ENCODE measurements around the gene CHCHD4. TPM values are rescaled to one million over a fixed set of nuclear protein-coding genes. Genes with fewer than 3 reads are reported as not detected.
"Not testable (repeated sequence)": the region's sequence is repeated elsewhere in the genome, so short reads cannot be mapped to it uniquely, and the experiment has no call there.

CHCHD4 gene
- total RNA-seq, 1 experiment from 2014 or later, result 13.8 TPM

DNA sequence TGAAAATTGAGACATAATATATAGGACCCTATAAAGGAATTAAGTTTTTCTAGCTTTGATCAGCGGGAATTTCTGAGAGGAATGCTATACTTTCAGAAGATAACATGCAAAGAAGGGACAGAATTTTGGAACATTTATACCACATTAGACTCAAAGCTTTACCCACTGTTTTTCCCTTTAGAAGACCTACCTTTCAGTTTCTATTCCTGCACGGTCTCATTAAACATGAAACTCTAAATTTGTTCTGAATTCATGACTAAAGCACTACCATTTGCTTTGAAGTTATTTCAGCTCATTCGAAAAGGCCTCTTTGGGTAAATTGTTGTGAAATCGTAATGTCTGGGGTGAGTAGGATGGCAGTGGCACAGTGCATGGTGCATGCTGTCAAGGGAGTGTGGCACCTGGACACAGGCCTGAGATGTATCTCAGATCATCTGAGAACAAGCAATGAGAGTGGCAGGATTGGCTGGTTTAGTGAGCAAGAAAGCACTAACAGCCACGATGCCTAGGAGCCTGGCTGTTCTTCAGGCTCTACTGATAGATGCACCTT lies 42.5 kb downstream of the CHCHD4 start:
- H3K27ac ChIP-seq (ENCODE audit: low read length), result no peak overlapping the region
- no TSS peak for BruUV-seq (replicated peaks)
- H3K4me3 ChIP-seq (ENCODE audit: low read depth in 2 of 2, low read length in 2 of 2), result no peak overlapping the region
- ATAC-seq (no peak), DNase-seq (ENCODE audit: low read depth, low spot score) (no peak)
- TF ChIP-seq POLR2AphosphoS5 (IDR thresholded peaks at IDR 0.05; ENCODE audit: low read depth, low read length) (no peak), TCF7L2 (IDR thresholded peaks at IDR 0.05; ENCODE audit: low read depth, low read length) (no peak), SIN3A (IDR thresholded peaks at IDR 0.05; ENCODE audit: borderline replicate concordance, insufficient read depth, low read depth, low read length) (no peak)
- TF ChIP-seq, protein P1, sequence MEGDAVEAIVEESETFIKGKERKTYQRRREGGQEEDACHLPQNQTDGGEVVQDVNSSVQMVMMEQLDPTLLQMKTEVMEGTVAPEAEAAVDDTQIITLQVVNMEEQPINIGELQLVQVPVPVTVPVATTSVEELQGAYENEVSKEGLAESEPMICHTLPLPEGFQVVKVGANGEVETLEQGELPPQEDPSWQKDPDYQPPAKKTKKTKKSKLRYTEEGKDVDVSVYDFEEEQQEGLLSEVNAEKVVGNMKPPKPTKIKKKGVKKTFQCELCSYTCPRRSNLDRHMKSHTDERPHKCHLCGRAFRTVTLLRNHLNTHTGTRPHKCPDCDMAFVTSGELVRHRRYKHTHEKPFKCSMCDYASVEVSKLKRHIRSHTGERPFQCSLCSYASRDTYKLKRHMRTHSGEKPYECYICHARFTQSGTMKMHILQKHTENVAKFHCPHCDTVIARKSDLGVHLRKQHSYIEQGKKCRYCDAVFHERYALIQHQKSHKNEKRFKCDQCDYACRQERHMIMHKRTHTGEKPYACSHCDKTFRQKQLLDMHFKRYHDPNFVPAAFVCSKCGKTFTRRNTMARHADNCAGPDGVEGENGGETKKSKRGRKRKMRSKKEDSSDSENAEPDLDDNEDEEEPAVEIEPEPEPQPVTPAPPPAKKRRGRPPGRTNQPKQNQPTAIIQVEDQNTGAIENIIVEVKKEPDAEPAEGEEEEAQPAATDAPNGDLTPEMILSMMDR (IDR thresholded peaks at IDR 0.05), result no peak
- TF ChIP-seq, protein P2, sequence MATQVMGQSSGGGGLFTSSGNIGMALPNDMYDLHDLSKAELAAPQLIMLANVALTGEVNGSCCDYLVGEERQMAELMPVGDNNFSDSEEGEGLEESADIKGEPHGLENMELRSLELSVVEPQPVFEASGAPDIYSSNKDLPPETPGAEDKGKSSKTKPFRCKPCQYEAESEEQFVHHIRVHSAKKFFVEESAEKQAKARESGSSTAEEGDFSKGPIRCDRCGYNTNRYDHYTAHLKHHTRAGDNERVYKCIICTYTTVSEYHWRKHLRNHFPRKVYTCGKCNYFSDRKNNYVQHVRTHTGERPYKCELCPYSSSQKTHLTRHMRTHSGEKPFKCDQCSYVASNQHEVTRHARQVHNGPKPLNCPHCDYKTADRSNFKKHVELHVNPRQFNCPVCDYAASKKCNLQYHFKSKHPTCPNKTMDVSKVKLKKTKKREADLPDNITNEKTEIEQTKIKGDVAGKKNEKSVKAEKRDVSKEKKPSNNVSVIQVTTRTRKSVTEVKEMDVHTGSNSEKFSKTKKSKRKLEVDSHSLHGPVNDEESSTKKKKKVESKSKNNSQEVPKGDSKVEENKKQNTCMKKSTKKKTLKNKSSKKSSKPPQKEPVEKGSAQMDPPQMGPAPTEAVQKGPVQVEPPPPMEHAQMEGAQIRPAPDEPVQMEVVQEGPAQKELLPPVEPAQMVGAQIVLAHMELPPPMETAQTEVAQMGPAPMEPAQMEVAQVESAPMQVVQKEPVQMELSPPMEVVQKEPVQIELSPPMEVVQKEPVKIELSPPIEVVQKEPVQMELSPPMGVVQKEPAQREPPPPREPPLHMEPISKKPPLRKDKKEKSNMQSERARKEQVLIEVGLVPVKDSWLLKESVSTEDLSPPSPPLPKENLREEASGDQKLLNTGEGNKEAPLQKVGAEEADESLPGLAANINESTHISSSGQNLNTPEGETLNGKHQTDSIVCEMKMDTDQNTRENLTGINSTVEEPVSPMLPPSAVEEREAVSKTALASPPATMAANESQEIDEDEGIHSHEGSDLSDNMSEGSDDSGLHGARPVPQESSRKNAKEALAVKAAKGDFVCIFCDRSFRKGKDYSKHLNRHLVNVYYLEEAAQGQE (IDR thresholded peaks at IDR 0.05; ENCODE audit: insufficient read depth in 1 of 2, low read depth in 2 of 2, low read length in 1 of 2), result no peak
- no peaks in the 10 kb centered on the region for H3K4me1 ChIP-seq (ENCODE audit: control insufficient read depth, insufficient read depth, low read length)
- H3K36me3 ChIP-seq (ENCODE audit: control insufficient read depth, insufficient read depth, low read length), result no peaks in the 10 kb centered on the region
- H3K9me3 ChIP-seq (ENCODE audit: control insufficient read depth, insufficient read depth, low read depth, low read length), result no peaks in the 10 kb centered on the region
- POLR2A ChIA-PET, result no interaction called here
- intact Hi-C loops (cut with micrococcal nuclease; ENCODE audit: unreplicated experiment), result no loop called here
- no peaks in the 10 kb centered on the region for H3K27me3 ChIP-seq (ENCODE audit: control insufficient read depth, insufficient read depth, low read length)
- CTCF ChIA-PET, result no interaction called here
- in situ Hi-C loops (cut with HindIII; ENCODE audit: low pct_unique_long_range_greater_than_20kb, low sequenced_read_pairs), result no loop called here

DNA sequence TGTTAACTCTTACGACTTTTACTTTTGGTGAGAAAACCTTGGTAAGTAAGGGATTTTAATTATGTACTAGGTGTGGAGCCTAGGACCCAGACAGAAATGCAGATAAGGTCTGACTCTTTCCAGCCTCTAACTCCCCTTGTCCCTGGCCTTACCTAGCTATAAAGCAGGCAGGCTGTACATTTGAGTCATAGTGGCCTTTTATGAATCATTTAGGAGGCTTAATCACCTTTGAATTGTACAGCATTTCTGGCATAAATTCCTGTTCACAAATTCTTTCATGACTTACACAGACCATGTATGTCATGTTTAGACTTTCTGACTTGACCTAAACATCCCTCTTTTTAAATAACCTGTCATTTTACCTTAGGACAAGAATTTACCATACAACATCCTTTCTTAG lies 47.4 kb downstream of the CHCHD4 start:
- DNase-seq (ENCODE audit: low read depth, low spot score) (no peak), ATAC-seq (no peak)
- no TSS peak for BruUV-seq (replicated peaks)
- H3K27me3 ChIP-seq (ENCODE audit: control insufficient read depth, insufficient read depth, low read length), result no peaks in the 10 kb centered on the region
- intact Hi-C loops (cut with micrococcal nuclease; ENCODE audit: unreplicated experiment) (no loop called here), in situ Hi-C loops (cut with HindIII; ENCODE audit: low pct_unique_long_range_greater_than_20kb, low sequenced_read_pairs) (no loop called here)
- H3K4me3 ChIP-seq (ENCODE audit: low read depth in 2 of 2, low read length in 2 of 2), result no peak overlapping the region
- POLR2A ChIA-PET, result no interaction called here
- H3K9me3 ChIP-seq (ENCODE audit: control insufficient read depth, insufficient read depth, low read depth, low read length), result no peaks in the 10 kb centered on the region
- TF ChIP-seq, protein P2 (IDR thresholded peaks at IDR 0.05; ENCODE audit: insufficient read depth in 1 of 2, low read depth in 2 of 2, low read length in 1 of 2), result no peak
- TF ChIP-seq SIN3A (IDR thresholded peaks at IDR 0.05; ENCODE audit: borderline replicate concordance, insufficient read depth, low read depth, low read length) (no peak), POLR2AphosphoS5 (IDR thresholded peaks at IDR 0.05; ENCODE audit: low read depth, low read length) (no peak), TCF7L2 (IDR thresholded peaks at IDR 0.05; ENCODE audit: low read depth, low read length) (no peak)
- TF ChIP-seq, protein P1 (IDR thresholded peaks at IDR 0.05), result no peak
- H3K27ac ChIP-seq (ENCODE audit: low read length), result no peak overlapping the region
- no peaks in the 10 kb centered on the region for H3K4me1 ChIP-seq (ENCODE audit: control insufficient read depth, insufficient read depth, low read length)
- H3K36me3 ChIP-seq (ENCODE audit: control insufficient read depth, insufficient read depth, low read length), result no peaks in the 10 kb centered on the region
- CTCF ChIA-PET, result no interaction called here

DNA sequence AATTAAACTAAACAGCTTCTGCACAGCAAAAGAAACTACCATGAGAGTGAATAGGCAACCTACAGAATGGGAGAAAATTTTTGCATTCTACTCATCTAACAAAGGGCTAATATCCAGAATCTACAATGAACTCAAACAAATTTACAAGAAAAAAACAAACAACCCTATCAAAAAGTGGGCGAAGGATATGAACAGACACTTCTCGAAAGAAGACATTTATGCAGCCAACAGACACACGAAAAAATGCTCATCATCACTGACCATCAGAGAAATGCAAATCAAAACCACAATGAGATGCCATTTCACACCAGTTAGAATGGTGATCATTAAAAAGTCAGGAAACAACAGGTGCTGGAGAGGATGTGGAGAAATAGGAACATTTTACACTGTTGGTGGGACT lies 49.4 kb downstream of the CHCHD4 start:
- H3K4me3 ChIP-seq (ENCODE audit: low read depth in 2 of 2, low read length in 2 of 2); H3K27ac ChIP-seq (ENCODE audit: low read length); H3K9me3 ChIP-seq (ENCODE audit: control insufficient read depth, insufficient read depth, low read depth, low read length); POLR2A ChIA-PET; CTCF ChIA-PET; H3K36me3 ChIP-seq (ENCODE audit: control insufficient read depth, insufficient read depth, low read length); ATAC-seq; in situ Hi-C loops (cut with HindIII; ENCODE audit: low pct_unique_long_range_greater_than_20kb, low sequenced_read_pairs); H3K4me1 ChIP-seq (ENCODE audit: control insufficient read depth, insufficient read depth, low read length); intact Hi-C loops (cut with micrococcal nuclease; ENCODE audit: unreplicated experiment); H3K27me3 ChIP-seq (ENCODE audit: control insufficient read depth, insufficient read depth, low read length); BruUV-seq (replicated peaks); DNase-seq (ENCODE audit: low read depth, low spot score): not testable (repeated sequence)

All from Panc1 (cell line).